Measurements from ENCODE around the gene ADCK1.

- no peak for TF ChIP-seq EP300 (IDR thresholded peaks at IDR 0.05; ENCODE audit: borderline replicate concordance)
- TF ChIP-seq CREB1 (IDR thresholded peaks at IDR 0.05; ENCODE audit: low read depth), result no peak
- TF ChIP-seq CEBPB (IDR thresholded peaks at IDR 0.05), result no peak
- no peak for TF ChIP-seq TEAD4 (IDR thresholded peaks at IDR 0.05)
- TF ChIP-seq REST (IDR thresholded peaks at IDR 0.05; ENCODE audit: low read depth), result no peak
- no peak for TF ChIP-seq USF1 (IDR thresholded peaks at IDR 0.05)
- no peak for TF ChIP-seq ZBTB7A (IDR thresholded peaks at IDR 0.05; ENCODE audit: low read depth)
These were observed 108.9 kb downstream of the ADCK1 start for GRCh38 chr14:77908847-77909246.
